Stimulated activated CD4-positive, alpha-beta T cell treated with anti-CD3 and anti-CD28 coated beads, Interleukin-15, amount 100 ng/mL, for 48 hours (primary cell): ENCODE results near the gene CERS5.
A peak's percentile ranks its signal among the peaks of the same experiment; 100 is the strongest.
"Not testable (repeated sequence)": the region's sequence is repeated elsewhere in the genome, so short reads cannot be mapped to it uniquely, and the experiment has no call there.

ENCODE experiments used
- DNase-seq, 2 donors: peaks; one replicate each; pipeline ENCODE4 v3.0.0-alpha.2; 2020; ENCODE audit warnings: low read depth in 2 of 2

Gene CERS5

GRCh38 chr12:50187084-50187900, 20.1 kb upstream of the CERS5 start:
- peak; percentile 29 to 35 for DNase-seq

GRCh38 chr12:50186681-50187080, 19.5 kb upstream of the CERS5 start:
- no peak for DNase-seq

GRCh38 chr12:50185970-50186663, 18.9 kb upstream of the CERS5 start:
- no peak for DNase-seq

- no peak for DNase-seq
Observed at GRCh38 chr12:50185301-50185895, 18.2 kb upstream of the CERS5 start.

- DNase-seq: no peak
Observed at GRCh38 chr12:50184261-50184660, 17.1 kb upstream of the CERS5 start.

- DNase-seq: no peak
Observed at GRCh38 chr12:50182461-50182860, 15.3 kb upstream of the CERS5 start.

- DNase-seq: no peak
Observed at GRCh38 chr12:50181691-50182090, 14.5 kb upstream of the CERS5 start.

- no peak for DNase-seq
Observed at GRCh38 chr12:50175716-50176026, 8.5 kb upstream of the CERS5 start.

- DNase-seq: no peak
Observed at GRCh38 chr12:50174971-50175715, 8.0 kb upstream of the CERS5 start.

GRCh38 chr12:50166799-50167048, 445 bp downstream of the CERS5 start:
- DNase-seq: peak; percentile 56 to 57

- no peak for DNase-seq
Observed at GRCh38 chr12:50164963-50165362, 2.2 kb downstream of the CERS5 start.

GRCh38 chr12:50162230-50162629, 4.9 kb downstream of the CERS5 start:
- no peak for DNase-seq

GRCh38 chr12:50160643-50161042, 6.5 kb downstream of the CERS5 start:
- DNase-seq: no peak

- DNase-seq: no peak
Observed at GRCh38 chr12:50157259-50157658, 9.9 kb downstream of the CERS5 start.

- no peak for DNase-seq
Observed at GRCh38 chr12:50156641-50157040, 10.5 kb downstream of the CERS5 start.

- DNase-seq: not testable (repeated sequence)
Observed at GRCh38 chr12:50154947-50155346, 12.2 kb downstream of the CERS5 start.

- no peak for DNase-seq
Observed at GRCh38 chr12:50151047-50151687, 16.0 kb downstream of the CERS5 start.

- DNase-seq: no peak
Observed at GRCh38 chr12:50149311-50149710, 17.9 kb downstream of the CERS5 start.

GRCh38 chr12:50148011-50148410, 19.2 kb downstream of the CERS5 start:
- DNase-seq: not testable (repeated sequence)

GRCh38 chr12:50147281-50147680, 19.9 kb downstream of the CERS5 start:
- DNase-seq: no peak

- no peak for DNase-seq
Observed at GRCh38 chr12:50145439-50145838, 21.7 kb downstream of the CERS5 start.

GRCh38 chr12:50142993-50143392, 24.2 kb downstream of the CERS5 start:
- no peak for DNase-seq
